HepG2 (cell line): Measurements from ENCODE around the gene HOXA4. TPM values are rescaled to one million over a fixed set of nuclear protein-coding genes. Genes with fewer than 3 reads are reported as not detected.

Source experiments
- AKAP8 ChIP-seq: sonication (generic); formaldehyde crosslinking; IDR thresholded peaks from 2 replicates; pipeline ENCODE4 v1.5.1; 2020; ENCODE audit warnings: mild to moderate bottlenecking, missing genetic modification reagents
- ARID2 ChIP-seq: sonication (generic); formaldehyde crosslinking; IDR thresholded peaks from 2 replicates; pipeline ENCODE4 v1.8.1; 2022; ENCODE audit warnings: mild to moderate bottlenecking, missing genetic modification reagents, borderline replicate concordance
- ASH2L ChIP-seq: fragments of 300-600, 200-600 bp; sonication (generic); IDR thresholded peaks from 2 replicates; pipeline ENCODE4 v1.7.0; 2017; ENCODE audit warnings: low read depth, mild to moderate bottlenecking, moderate library complexity, mixed read lengths, low read length; ENCODE audit not compliant: insufficient read length
- IKZF4 ChIP-seq: sonication (generic); formaldehyde crosslinking; IDR thresholded peaks from 2 replicates; pipeline ENCODE4 v1.5.1; 2020; ENCODE audit warnings: borderline replicate concordance, mild to moderate bottlenecking, low read depth, missing genetic modification reagents; ENCODE audit errors: not compliant biosample characterization
- KDM2A ChIP-seq: sonication (generic); formaldehyde crosslinking; IDR thresholded peaks from 2 replicates; pipeline ENCODE4 v1.4.0; 2020; ENCODE audit warnings: low read depth, missing genetic modification reagents, borderline replicate concordance
- NFKBIZ ChIP-seq: IDR thresholded peaks from 2 replicates; pipeline ENCODE4 v1.6.1; 2018; ENCODE audit warnings: missing genetic modification reagents, missing compliant biosample characterization
- PBX3 ChIP-seq: sonication (generic); formaldehyde crosslinking; IDR thresholded peaks from 2 replicates; pipeline ENCODE4 v1.8.1; 2023; ENCODE audit warnings: missing genetic modification reagents, inconsistent platforms, borderline replicate concordance
- SMAD3 ChIP-seq: sonication (generic); formaldehyde crosslinking; IDR thresholded peaks from 2 replicates; pipeline ENCODE4 v1.4.0; 2020; ENCODE audit warnings: missing genetic modification reagents
- SMAD9 ChIP-seq: sonication (generic); formaldehyde crosslinking; IDR thresholded peaks from 2 replicates; pipeline ENCODE4 v1.5.1; 2020; ENCODE audit warnings: mild to moderate bottlenecking, missing genetic modification reagents
- SRSF1 ChIP-seq: fragments of 200-400 bp; formaldehyde crosslinking; optimal IDR thresholded peaks from 2 replicates; pipeline ENCODE3; 2017; ENCODE audit warnings: mild to moderate bottlenecking, low read depth, low read length, moderate library complexity
- SYNCRIP ChIP-seq: fragments of 200-400 bp; formaldehyde crosslinking; IDR thresholded peaks from 2 replicates; pipeline ENCODE4 v1.6.1; 2018; ENCODE audit warnings: mild to moderate bottlenecking, low read depth, low read length; ENCODE audit not compliant: insufficient read depth
- ZNF10 ChIP-seq: sonication (generic); formaldehyde crosslinking; IDR thresholded peaks from 2 replicates; pipeline ENCODE4 v1.4.0; 2020; ENCODE audit warnings: mild to moderate bottlenecking, low read depth, missing genetic modification reagents, borderline replicate concordance
- ZNF225 ChIP-seq: sonication (generic); formaldehyde crosslinking; IDR thresholded peaks from 2 replicates; pipeline ENCODE4 v1.4.0; 2020; ENCODE audit warnings: mild to moderate bottlenecking, missing genetic modification reagents
- ZNF350 ChIP-seq: sonication (generic); formaldehyde crosslinking; IDR thresholded peaks from 2 replicates; pipeline ENCODE4 v1.4.0; 2020; ENCODE audit warnings: mild to moderate bottlenecking, low read depth, missing genetic modification reagents, borderline replicate concordance
- ZNF564 ChIP-seq: sonication (generic); formaldehyde crosslinking; IDR thresholded peaks from 2 replicates; pipeline ENCODE4 v1.8.1; 2023; ENCODE audit warnings: mild to moderate bottlenecking, missing genetic modification reagents
- ZNF678 ChIP-seq: sonication (generic); formaldehyde crosslinking; IDR thresholded peaks from 2 replicates; pipeline ENCODE4 v1.4.0; 2020; ENCODE audit warnings: mild to moderate bottlenecking, missing genetic modification reagents
- ZSCAN29 ChIP-seq: sonication (generic); formaldehyde crosslinking; conservative IDR thresholded peaks from 2 replicates; pipeline ENCODE4 v1.4.0; 2020; ENCODE audit warnings: mild to moderate bottlenecking, missing genetic modification reagents
- polyA plus RNA-seq, 8 experiments: library from polyadenylated mRNA; depleted of rRNA in 3 of 8; stranded (reverse) in 7 of 8; unstranded in 1 of 8; fragments of >200 nt; fragmentation: Illumina TruSeq in 4 of 8; extraction: Trizol in 4 of 8; gene quantifications; 2 replicates each; pipeline versions ENCODE4 v1.2.1 to v1.2.3, GENCODE V29; 2011 to 2016; ENCODE audit warnings: low read depth in 4 of 8, missing spikeins in 1 of 8, mixed read lengths in 1 of 8; ENCODE audit not compliant: insufficient read depth in 1 of 8
- total RNA-seq, 5 experiments: library from RNA; depleted of rRNA; stranded (reverse); fragments of >200 nt; fragmentation: Illumina TruSeq; extraction: Trizol; gene quantifications; 2 replicates each; pipeline ENCODE4 v1.2.3, GENCODE V29; 2016; ENCODE audit warnings: low read depth in 1 of 5
- TF ChIP-seq, protein P1 (sequence below): sonication (generic); formaldehyde crosslinking; IDR thresholded peaks from 2 replicates; pipeline ENCODE4 v1.9.0; 2021; ENCODE audit warnings: mild to moderate bottlenecking, missing genetic modification reagents
- TF ChIP-seq, protein P2 (sequence below): sonication (generic); formaldehyde crosslinking; IDR thresholded peaks from 2 replicates; pipeline ENCODE4 v1.5.0; 2020; ENCODE audit warnings: mild to moderate bottlenecking, missing genetic modification reagents

Gene HOXA4
- total and polyA plus RNA-seq, 2 of the 13 experiments (the other 11 are each of a cell fraction or from before 2014, with no cell fraction given): 2.4 to 5.4 TPM

DNA sequence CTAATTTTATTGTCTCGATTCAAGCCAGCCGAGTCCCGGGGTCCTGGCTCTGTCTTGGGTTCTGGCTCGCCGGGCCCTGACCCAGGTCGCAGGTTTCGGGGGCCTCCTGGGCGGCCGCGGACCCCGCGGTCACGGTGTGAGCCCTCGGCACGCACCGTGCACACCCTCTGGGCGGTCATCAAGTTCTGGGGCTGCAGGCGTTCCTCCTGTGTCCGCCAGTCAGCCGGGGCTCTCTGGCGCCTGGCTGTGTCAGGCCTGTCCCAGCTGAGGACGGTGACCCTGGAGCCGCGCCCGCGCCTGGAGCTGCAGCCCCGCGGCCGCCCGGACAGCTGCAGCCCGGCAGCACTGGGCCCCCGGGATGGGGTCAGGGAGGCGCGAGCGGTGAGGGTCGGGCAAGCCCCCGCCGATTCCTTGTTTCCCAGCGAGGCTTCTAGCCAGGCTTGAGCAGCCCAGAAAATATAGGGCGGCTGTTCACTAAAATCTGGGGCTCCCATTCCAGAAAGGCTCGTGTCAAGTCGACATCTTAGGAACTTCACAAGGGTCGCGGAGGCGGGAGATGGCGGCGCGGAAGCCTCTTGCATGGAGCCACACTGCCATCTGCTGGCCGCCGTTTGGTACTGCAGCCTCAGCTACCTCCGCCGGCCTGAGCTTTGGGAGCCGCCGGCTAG is 30.1 kb upstream of the HOXA4 start (continued):
- TF ChIP-seq, protein P1, sequence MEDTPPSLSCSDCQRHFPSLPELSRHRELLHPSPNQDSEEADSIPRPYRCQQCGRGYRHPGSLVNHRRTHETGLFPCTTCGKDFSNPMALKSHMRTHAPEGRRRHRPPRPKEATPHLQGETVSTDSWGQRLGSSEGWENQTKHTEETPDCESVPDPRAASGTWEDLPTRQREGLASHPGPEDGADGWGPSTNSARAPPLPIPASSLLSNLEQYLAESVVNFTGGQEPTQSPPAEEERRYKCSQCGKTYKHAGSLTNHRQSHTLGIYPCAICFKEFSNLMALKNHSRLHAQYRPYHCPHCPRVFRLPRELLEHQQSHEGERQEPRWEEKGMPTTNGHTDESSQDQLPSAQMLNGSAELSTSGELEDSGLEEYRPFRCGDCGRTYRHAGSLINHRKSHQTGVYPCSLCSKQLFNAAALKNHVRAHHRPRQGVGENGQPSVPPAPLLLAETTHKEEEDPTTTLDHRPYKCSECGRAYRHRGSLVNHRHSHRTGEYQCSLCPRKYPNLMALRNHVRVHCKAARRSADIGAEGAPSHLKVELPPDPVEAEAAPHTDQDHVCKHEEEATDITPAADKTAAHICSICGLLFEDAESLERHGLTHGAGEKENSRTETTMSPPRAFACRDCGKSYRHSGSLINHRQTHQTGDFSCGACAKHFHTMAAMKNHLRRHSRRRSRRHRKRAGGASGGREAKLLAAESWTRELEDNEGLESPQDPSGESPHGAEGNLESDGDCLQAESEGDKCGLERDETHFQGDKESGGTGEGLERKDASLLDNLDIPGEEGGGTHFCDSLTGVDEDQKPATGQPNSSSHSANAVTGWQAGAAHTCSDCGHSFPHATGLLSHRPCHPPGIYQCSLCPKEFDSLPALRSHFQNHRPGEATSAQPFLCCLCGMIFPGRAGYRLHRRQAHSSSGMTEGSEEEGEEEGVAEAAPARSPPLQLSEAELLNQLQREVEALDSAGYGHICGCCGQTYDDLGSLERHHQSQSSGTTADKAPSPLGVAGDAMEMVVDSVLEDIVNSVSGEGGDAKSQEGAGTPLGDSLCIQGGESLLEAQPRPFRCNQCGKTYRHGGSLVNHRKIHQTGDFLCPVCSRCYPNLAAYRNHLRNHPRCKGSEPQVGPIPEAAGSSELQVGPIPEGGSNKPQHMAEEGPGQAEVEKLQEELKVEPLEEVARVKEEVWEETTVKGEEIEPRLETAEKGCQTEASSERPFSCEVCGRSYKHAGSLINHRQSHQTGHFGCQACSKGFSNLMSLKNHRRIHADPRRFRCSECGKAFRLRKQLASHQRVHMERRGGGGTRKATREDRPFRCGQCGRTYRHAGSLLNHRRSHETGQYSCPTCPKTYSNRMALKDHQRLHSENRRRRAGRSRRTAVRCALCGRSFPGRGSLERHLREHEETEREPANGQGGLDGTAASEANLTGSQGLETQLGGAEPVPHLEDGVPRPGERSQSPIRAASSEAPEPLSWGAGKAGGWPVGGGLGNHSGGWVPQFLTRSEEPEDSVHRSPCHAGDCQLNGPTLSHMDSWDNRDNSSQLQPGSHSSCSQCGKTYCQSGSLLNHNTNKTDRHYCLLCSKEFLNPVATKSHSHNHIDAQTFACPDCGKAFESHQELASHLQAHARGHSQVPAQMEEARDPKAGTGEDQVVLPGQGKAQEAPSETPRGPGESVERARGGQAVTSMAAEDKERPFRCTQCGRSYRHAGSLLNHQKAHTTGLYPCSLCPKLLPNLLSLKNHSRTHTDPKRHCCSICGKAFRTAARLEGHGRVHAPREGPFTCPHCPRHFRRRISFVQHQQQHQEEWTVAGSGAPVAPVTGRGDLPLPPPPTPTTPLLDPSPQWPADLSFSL (CRISPR knock-in tag): no peak
- TF ChIP-seq ASH2L: peak; percentile 52
- TF ChIP-seq SRSF1: no peak
- TF ChIP-seq, protein P2, sequence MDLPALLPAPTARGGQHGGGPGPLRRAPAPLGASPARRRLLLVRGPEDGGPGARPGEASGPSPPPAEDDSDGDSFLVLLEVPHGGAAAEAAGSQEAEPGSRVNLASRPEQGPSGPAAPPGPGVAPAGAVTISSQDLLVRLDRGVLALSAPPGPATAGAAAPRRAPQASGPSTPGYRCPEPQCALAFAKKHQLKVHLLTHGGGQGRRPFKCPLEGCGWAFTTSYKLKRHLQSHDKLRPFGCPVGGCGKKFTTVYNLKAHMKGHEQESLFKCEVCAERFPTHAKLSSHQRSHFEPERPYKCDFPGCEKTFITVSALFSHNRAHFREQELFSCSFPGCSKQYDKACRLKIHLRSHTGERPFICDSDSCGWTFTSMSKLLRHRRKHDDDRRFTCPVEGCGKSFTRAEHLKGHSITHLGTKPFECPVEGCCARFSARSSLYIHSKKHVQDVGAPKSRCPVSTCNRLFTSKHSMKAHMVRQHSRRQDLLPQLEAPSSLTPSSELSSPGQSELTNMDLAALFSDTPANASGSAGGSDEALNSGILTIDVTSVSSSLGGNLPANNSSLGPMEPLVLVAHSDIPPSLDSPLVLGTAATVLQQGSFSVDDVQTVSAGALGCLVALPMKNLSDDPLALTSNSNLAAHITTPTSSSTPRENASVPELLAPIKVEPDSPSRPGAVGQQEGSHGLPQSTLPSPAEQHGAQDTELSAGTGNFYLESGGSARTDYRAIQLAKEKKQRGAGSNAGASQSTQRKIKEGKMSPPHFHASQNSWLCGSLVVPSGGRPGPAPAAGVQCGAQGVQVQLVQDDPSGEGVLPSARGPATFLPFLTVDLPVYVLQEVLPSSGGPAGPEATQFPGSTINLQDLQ (CRISPR knock-in tag): 0 out of 2 replicates have a peak, but pooled peaks have one; percentile 27
- no peak for TF ChIP-seq IKZF4 (CRISPR knock-in tag)
- peak; percentile 82 for TF ChIP-seq KDM2A
- TF ChIP-seq AKAP8 (CRISPR knock-in tag): no peak
- TF ChIP-seq ZNF678 (CRISPR knock-in tag): no peak
- TF ChIP-seq ZNF350: no peak
- no peak for TF ChIP-seq SYNCRIP
- TF ChIP-seq SMAD9 (CRISPR knock-in tag): no peak
- TF ChIP-seq ZNF564: no peak; the same call in 1 of the 2 replicates
- TF ChIP-seq ZSCAN29 (CRISPR knock-in tag): no peak
- TF ChIP-seq PBX3 (CRISPR knock-in tag): no peak
- no peak for TF ChIP-seq NFKBIZ (CRISPR knock-in tag)
- no peak for TF ChIP-seq ARID2 (CRISPR knock-in tag)
- no peak for TF ChIP-seq ZNF225
- TF ChIP-seq ZNF10 (CRISPR knock-in tag): no peak
- no peak for TF ChIP-seq SMAD3
